Activated CD4-positive, alpha-beta T cell treated with anti-CD3 and anti-CD28 coated beads, Interleukin-10, Interleukin-2, amounts not matched to agents 100 ng/mL and 50 ng/mL, durations not matched to agents 16 hours and 8 hours (primary cell): ENCODE data around the gene UGGT2.
"Not testable (repeated sequence)": the region's sequence is repeated elsewhere in the genome, so short reads cannot be mapped to it uniquely, and the experiment has no call there.

Source experiments
- DNase-seq: peaks from one replicate; pipeline ENCODE4 v3.0.0-alpha.2; 2020

The UGGT2 gene, protein sequence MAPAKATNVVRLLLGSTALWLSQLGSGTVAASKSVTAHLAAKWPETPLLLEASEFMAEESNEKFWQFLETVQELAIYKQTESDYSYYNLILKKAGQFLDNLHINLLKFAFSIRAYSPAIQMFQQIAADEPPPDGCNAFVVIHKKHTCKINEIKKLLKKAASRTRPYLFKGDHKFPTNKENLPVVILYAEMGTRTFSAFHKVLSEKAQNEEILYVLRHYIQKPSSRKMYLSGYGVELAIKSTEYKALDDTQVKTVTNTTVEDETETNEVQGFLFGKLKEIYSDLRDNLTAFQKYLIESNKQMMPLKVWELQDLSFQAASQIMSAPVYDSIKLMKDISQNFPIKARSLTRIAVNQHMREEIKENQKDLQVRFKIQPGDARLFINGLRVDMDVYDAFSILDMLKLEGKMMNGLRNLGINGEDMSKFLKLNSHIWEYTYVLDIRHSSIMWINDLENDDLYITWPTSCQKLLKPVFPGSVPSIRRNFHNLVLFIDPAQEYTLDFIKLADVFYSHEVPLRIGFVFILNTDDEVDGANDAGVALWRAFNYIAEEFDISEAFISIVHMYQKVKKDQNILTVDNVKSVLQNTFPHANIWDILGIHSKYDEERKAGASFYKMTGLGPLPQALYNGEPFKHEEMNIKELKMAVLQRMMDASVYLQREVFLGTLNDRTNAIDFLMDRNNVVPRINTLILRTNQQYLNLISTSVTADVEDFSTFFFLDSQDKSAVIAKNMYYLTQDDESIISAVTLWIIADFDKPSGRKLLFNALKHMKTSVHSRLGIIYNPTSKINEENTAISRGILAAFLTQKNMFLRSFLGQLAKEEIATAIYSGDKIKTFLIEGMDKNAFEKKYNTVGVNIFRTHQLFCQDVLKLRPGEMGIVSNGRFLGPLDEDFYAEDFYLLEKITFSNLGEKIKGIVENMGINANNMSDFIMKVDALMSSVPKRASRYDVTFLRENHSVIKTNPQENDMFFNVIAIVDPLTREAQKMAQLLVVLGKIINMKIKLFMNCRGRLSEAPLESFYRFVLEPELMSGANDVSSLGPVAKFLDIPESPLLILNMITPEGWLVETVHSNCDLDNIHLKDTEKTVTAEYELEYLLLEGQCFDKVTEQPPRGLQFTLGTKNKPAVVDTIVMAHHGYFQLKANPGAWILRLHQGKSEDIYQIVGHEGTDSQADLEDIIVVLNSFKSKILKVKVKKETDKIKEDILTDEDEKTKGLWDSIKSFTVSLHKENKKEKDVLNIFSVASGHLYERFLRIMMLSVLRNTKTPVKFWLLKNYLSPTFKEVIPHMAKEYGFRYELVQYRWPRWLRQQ (N-terminal part only)

DNA sequence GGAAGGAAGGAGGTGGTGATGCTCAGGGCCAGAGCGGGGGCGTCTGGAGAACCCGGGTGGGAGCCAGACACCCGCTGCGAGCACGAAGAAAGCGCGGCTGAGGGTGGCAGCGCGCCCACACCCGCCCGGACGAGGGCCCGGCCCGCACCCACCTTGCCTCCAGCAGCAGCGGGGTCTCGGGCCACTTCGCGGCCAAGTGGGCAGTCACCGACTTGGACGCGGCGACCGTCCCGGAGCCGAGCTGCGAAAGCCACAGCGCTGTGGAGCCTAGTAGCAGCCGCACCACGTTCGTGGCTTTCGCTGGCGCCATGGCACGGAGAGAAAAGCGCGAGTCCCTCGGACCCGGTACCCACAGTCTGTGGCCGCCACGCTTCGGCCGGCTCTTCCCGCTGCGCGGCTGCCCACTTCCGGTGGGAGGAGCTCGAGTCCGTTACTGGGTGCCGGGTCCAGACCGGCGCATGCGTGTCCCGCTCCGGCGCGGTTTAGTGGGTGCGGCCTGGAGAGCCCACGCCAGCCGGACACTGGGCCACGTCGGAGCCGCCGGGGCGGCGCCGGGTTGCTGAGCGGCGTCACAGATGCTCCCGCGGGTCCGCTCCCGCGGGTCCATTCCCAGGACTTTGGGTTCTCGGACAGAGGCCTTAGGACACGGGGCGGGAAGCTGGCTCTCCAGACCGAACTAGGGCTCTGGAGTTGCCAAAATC lies at the start of gene UGGT2:
UGGT2 (minus strand) TSS at position 399 of the 701 bp plus-strand sequence; CDS start at position 310, 89 bp downstream.
- peak; percentile 57 for DNase-seq

DNA sequence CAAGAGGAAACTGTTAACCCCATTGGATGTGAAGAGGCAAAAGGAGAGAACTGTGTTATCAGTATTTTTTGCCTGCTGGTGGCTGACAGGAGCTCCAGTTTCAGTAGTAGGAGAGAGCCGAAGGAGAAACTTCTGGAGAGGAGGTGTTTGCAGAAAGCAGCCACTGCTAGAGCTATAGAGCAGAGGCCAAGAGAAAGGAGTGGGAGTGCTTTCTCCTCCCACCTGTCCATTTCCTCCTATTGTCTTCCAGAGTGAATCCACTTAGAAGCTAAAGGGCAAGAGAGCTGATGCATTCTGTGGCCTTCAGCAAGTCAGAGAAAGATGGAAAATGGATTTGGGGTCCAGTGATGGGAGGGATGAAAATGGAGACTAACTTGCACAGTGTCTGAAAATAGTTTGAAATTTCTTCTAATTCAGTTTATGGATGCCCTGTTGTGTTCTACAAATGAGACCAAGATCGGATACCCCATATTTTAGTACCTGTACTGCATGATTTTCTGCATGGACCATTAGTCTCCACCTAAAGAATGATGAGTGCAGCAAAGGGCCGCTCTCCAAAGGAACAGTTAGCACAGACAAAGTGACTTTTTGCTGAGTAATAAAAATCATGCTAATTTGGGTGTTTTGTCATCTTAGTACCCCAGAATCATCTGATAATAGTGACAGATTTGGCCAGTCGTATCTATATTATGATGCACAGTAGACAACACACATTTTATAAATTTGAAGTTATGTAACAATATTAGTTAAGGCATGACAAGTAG lies 47.4 kb upstream of the UGGT2 start:
- DNase-seq, result no peak

DNA sequence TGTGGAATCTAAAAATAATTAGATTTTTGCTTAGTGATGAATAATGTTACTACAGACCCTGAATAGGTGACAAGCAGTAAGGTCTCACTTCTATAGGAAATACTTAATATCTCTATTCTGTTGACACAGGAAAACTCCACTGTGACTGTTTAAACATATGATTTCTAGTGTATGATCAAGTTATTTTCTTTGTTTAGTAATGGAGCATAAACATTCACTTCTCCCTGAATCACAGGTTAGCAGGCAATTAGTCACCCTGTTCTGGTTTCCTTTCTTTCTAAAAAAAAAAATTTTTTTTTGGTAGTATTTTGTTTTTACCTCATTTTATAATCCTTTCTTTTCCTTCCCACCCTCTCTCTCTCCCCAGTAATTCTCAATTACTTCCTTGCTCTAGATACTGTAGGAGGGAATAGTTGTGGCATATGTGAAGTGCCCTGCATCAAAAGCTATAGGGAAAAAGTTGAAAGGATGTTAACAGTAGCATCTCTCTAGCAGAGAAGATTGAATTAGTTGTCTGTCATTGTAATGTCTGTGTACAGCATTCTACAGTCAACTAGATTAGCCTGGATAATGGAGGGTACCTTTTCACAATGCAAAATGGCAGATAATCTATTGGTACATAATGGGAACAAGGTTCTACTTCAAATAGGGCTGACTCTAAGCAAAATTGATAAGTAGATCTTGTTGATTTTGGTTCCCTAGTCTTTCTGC lies 40.2 kb upstream of the UGGT2 start:
- no peak for DNase-seq

DNA sequence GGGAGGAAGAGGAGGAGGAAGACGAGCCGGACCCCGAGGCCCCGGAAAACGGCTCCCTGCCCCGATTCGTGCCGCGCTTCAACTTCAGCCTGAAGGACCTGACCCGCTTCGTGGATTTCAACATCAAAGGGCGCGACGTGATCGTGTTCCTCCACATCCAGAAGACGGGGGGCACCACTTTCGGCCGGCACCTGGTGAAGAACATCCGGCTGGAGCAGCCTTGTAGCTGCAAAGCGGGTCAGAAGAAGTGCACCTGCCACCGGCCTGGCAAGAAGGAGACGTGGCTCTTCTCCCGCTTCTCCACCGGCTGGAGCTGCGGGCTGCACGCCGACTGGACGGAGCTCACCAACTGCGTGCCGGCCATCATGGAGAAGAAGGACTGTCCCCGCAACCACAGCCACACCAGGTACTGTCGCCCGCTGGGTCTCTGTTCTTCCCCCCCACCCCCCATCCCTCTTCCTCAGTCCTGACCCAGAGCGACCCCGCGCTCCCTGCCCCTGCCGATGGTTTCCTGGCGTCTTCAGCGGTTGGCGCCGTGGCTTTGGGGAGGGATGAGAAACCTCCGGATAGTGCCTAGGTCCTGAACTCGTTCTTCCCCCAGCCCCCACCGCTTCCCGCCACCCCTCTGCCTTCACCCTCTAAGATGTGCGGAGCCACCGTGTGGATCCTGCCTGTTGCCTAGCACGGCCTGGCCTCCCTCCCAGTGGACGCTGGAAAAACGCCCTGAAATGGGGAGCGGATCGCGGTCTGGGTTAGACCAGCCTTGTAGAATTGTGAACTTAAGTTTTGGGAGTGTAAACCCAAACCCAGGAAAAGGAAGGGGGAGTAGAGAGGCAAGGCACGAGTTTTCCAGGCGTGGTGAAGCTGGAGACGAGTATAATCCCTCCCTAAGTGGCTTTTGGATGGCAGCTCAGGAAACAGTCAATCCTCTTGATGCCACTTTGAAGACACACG lies 38.2 kb upstream of the UGGT2 start:
- DNase-seq, result no peak

DNA sequence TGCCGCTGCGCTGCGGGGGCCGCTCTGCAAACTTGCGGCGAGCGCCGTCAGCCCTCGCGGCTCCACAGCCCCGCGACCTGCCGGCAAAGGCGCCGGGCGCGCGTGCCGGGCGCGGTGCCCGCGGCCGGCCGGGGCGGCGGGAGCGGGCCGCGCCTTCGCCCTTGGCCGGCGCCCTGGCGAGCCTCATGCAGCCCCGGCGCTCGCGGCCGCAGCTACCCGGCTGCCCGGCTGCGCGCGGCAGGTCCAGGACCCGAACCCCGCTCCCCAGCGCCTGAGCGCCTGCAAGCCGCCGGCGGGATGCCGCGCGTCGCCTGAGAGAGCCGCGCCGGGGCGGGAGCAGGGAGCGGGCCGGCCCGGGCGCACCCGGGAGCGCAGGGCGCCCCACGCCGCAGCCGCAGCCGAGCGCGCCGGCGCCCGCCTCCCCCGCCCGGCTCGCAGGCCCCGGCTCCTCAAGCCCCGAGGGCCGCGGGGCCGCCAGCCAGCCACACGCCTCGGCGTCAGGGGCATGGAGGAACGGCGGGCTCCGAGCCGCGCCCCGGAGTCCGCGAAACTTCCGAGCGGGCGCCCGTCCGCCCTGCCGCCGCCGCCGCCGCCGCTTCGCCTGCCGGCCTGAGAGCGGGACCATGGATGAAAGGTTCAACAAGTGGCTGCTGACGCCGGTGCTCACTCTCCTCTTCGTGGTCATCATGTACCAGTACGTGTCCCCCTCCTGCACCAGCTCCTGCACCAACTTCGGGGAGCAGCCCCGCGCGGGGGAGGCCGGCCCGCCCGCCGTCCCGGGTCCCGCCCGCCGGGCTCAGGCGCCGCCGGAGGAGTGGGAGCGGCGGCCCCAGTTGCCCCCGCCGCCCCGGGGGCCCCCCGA lies 37.3 kb upstream of the UGGT2 start:
- no peak for DNase-seq

DNA sequence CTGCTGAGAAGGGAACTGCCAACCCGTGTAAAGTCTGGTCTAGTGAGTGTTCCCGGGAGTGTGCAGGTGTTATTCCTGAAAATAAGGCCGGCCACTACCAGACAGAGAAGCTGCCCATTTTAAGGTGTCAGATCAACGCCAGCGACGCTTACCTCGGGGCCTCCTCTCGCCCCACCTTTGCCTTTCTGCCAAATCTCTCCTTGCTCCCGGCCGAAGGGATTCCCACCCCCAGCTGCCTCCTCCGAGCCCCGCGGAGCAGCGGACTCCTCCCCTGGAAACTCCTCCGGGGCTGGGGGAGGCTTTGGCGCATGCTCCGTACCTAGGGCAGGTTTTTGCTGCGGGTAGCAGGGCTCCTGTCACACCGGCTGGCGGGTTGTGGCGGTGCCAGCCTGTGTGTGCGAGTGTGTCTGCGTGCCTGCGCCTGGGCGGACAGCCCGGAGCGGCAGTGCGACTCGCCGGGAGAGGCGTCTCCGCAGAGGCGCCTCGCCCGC lies 36.6 kb upstream of the UGGT2 start, which contains the start of gene HS6ST3:
HS6ST3 (plus strand) TSS at position 359 of the 491 bp plus-strand sequence.
- peak; percentile 10 for DNase-seq

DNA sequence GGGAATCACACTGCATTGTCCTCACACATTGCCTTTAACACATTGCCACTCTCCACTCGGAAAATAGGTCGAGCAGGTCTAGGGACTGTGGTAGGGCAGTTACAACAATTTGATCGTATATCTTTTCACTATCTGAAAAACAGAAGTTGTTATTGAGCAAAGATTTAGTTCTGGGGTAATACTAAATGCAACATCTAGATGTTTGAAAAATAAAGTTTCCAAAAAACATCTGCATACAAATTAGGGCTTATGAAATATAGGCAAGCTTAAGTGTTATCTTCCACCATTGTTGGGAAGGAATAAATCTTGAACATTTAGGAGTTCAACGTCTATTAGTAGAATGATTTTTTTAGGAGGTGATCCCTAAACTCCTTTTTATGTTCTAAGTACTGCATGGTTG lies 35.9 kb upstream of the UGGT2 start:
- no peak for DNase-seq

DNA sequence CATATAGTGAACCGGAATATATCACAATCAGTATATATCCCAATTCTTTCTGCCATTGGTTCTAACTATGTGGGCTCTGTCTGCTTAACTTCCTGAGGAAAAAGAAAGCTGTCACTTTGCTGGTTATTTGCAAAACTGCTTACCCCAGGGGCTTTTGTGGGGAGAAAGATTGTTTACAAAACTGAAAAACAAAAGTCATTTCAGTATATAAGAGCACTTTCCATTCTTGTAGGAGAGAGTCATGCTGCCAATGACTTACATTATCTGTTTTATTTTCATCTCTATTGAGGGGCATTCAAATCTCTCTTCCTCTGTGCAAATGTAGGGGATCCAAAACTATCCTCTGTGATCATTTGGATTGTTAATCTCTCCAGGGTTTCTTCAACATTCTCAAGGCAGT lies 33.5 kb upstream of the UGGT2 start:
- no peak for DNase-seq

DNA sequence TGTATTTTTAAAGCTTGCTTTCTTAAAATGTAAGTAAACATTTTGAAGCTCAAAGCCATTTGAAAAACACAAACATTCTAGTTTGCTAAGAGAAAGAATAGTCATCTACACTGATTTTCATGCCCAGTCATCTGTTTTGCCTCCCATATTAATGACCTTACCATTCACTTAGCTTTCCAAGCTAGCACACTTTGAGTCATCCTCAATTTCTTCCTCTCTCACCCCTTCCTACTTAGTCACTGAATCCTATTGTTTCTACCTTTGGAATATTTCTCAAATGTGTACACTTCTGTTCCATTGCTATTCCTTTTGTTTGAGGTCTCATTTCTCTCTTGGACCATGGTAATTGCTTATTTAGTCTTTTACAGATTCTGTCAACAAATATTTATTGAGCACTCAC lies 29.4 kb upstream of the UGGT2 start:
- DNase-seq, result no peak

DNA sequence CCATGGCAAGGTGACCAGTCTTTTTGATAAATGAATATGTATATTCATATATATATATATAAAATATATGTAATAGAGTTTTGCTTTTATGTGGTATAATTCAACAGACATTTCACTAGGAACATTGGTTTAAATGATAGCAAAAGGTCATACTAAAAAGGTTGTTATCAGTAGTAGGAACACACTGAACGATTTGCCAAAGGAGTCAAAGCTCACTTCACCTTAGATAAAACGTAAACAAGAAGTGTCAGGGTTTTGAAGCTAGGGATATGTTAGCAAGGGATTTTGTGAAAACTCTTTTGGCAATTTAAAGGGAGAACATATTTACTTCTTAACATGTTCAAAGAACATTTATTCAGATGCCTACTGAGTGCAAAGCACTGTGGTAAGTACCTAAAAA lies 28.7 kb upstream of the UGGT2 start:
- DNase-seq, result no peak

DNA sequence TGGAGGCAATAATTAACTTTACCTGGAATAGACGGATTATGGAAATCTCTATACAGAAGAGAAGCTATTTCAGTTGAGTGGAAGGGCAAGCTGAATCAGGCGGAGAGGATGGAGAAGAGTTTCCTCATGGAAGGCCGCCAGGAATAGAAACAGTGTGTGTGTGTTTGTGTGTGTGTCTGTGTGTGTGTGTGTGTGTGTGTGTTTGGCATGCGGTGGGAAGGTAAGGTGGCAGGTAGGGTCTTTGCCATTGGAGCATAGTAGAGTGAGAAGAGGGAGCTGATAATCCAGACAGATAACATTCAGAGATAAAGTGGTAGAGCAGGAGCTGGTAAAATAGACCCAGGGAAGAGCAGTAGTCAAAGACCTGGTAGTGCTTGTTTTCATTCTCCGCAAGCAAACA lies 27.5 kb upstream of the UGGT2 start:
- no peak for DNase-seq

DNA sequence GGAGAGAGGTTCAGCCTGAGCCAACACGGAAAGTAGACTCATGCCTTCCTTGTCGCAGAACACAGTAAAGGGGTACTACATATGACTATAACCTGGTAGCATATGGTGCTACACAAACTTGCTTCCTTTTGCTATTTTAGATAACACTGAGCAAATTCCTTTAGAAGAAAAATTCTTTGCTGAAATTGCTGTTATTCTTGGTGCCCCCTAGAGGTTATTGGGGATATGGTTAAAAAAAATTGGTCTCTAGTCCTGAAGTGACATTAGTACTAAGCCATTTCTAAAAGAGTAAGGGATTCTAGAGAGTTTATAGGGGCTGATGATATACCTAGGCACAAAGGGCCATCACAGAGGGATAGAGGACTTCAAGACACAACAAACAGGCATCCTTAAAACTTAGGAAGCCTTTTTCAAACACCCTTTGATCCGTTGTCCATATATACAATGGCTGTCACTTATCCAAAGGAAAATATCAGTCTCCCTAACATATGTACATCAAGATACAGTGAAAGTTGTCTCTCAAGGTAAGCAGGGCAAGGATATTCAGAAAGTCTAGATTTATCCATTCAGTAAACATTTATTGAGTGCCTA lies 22.8 kb upstream of the UGGT2 start:
- DNase-seq, result peak; percentile 3

DNA sequence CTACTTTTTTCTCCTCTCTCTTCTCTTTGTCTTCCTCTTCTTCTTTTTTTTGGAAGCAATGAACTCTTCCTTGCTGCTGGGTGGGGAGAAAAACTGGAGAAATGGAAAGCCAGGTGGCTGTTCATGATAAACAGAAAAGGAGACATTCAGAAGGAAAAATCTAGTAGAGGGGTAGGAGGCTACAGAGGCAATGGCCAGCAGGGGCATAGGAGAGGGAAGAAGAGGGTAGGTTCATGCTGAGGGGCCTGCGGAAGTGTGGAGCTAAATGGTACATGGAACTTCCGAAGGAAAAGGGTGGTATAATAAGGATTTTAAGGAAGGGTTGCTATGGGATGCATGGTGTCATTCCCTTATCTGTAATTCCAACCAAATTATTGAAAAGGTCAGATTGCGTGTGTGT lies 19.2 kb upstream of the UGGT2 start:
- DNase-seq, result no peak

DNA sequence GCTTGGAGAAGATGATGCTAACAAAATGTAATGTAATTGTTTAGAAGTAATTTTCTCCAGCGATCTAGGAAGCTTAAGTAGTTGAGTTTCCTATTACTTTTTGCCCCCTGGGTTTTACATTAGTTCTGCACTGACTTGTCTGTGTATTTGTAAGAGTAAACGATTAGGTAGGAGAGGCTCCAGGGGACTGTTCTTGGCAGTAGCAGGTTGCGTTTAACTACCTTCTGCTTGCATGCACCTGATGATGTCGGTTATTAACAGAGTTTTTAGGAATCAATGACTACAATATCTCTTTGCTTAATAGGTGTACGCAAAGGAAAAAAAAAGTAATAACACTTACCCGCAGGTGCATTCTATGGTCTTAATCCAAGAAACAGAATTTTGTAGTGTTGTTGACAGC lies 18.3 kb upstream of the UGGT2 start:
- no peak for DNase-seq

DNA sequence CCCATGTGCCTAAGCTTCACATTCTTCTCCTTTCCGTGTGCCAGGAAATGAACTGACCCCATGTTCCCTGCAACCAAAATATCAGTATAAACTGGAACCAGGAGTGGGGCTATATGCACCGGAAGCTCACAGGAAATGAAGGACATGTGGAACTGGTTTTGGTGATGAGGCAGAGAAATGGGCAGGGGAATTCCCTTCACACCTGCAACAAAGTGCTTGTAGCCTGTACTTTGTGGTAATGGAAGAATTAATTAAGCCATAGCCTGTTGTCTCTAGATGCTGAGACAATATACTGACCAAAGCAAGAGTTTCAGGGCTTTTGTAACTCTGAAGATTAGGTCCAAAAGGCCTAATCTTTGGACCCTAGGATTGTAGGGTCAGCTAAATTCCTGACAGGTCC lies 15.5 kb upstream of the UGGT2 start:
- DNase-seq, result no peak

DNA sequence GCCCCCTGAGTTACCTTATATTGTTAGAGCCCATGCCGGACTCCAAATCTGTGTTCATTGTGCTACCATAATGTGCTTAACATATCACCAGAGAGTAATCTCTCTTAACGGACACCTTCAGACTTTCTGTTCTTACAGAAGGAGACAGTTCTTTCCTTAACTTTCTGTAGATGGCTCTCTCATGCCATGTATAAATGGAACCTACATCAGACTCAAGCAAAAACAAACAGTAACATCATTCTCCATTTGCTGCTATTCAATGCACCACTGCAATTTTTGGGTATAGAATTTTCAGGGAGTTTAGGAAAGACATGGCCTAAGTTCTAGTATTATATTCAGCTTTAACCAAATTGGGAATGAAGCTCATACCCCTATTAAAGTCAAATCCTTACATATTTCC lies 12.6 kb upstream of the UGGT2 start:
- DNase-seq, result no peak

DNA sequence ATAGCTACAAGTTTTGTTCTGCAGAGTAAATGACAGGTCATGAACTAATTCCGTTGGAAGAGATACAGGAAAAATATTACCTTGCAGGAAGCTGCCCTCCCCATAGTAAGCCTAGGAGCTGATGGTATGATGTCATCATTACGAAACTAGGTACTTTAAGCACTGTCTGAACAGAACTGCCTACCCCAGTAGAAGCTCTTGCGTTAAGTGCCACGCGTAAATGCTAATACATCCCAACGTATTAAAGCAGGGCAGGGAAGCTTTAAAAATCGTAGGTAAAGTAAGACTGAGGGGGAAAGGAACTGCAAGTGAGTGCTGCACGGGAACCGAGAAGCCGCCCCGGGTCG lies 572 bp downstream of the UGGT2 start:
- DNase-seq, result no peak

DNA sequence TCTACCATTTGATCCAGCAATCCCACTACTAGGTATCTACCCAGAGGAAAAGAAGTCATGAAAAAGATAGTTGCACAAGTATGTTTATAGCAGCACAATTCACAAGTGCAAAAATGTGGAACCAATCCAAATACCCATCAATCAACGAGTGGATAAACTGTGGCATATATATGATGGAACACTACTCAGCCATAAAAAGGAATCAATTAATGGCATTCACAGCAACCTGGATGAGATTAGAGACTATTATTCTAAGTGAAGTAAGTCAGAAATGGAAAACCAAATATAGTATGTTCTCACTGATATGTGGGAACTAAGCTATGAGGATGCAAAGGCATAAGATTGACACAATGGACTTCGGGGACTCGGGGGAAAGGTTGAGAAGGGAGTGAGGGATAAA lies 1.3 kb downstream of the UGGT2 start:
- DNase-seq, result not testable (repeated sequence)
